Activated naive CD8-positive, alpha-beta T cell treated with anti-CD3 and anti-CD28 coated beads, Interleukin-2, amount 50 U/mL, for 24 hours (primary cell): ENCODE measurements around the gene LRRC56.
A peak's percentile ranks its signal among the peaks of the same experiment; 100 is the strongest.

Experiments
- ATAC-seq: fragments of 150-1000 bp; cut with Tn5 transposase; one replicate; pipeline ENCODE4 v1.10.0; 2021
- DNase-seq: peaks from one replicate; pipeline ENCODE4 v3.0.0; 2021
- H3K27ac Mint-ChIP-seq: one replicate; pipeline ENCODE4 v1.8.0; 2021; ENCODE audit warnings: mild to moderate bottlenecking, mixed read lengths
- H3K27me3 Mint-ChIP-seq: one replicate; pipeline ENCODE4 v1.8.0; 2021; ENCODE audit warnings: mixed read lengths
- H3K36me3 Mint-ChIP-seq: one replicate; pipeline ENCODE4 v1.8.0; 2021; ENCODE audit warnings: low read depth, mixed read lengths
- H3K4me1 Mint-ChIP-seq: one replicate; pipeline ENCODE4 v1.8.0; 2021; ENCODE audit warnings: mixed read lengths
- H3K4me3 Mint-ChIP-seq: one replicate; pipeline ENCODE4 v1.8.0; 2021; ENCODE audit warnings: mild to moderate bottlenecking, moderate library complexity, mixed read lengths
- H3K9me3 Mint-ChIP-seq: one replicate; pipeline ENCODE4 v1.8.0; 2021; ENCODE audit warnings: mixed read lengths

The LRRC56 gene

DNA sequence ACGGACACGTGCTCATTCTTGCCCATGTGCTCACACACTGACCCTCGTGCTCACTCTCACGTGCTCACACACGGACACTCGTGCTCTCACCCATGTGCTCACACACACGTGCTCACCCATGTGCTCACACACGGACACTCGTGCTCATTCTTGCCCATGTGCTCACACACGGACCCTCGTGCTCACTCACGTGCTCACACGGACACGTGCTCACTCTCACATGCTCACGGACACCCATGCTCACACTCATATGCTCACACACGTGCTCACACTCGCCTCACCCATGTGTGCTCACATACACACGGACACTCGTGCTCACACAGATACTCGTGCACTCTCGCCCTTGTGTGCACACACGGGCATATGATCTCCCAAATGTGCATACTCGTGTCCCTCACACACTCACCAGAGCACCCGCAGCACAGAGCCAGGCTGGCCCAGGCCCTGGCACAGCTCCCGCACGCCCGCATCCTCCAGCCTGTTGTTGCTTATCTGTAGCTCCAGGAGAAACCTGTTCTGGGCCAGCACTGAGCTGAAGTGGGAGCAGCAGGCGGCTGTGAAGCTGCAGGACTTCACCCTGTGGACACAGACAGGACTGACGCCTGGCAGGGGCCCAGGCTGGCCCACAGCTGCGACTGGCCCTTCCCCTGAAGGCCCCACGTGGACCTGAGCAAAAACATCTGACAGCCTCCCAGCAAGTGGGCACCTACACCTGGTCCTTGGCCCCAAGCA, 39.6 kb upstream of the LRRC56 start:
- no peak for DNase-seq
- Mint-ChIP-seq H3K27me3 (no peaks in the 10 kb centered on the region), H3K27ac (peak overlapping the region; percentile 22), H3K9me3 (no peaks in the 10 kb centered on the region), H3K4me3 (no peak overlapping the region), H3K36me3 (peaks cover 33% of the 10 kb centered on the region), H3K4me1 (peaks cover 12% of the 10 kb centered on the region)
- ATAC-seq = no peak

GRCh38 chr11:498297-499181, 38.8 kb upstream of the LRRC56 start:
- H3K9me3 Mint-ChIP-seq = no peaks in the 10 kb centered on the region
- no peak for DNase-seq
- peaks cover 17% of the 10 kb centered on the region for H3K4me1 Mint-ChIP-seq
- no peak overlapping the region for H3K4me3 Mint-ChIP-seq
- no peak for ATAC-seq
- no peaks in the 10 kb centered on the region for H3K27me3 Mint-ChIP-seq
- H3K36me3 Mint-ChIP-seq = peaks cover 33% of the 10 kb centered on the region
- no peak overlapping the region for H3K27ac Mint-ChIP-seq

- H3K4me3 Mint-ChIP-seq = no peak overlapping the region
- no peak for ATAC-seq
- no peaks in the 10 kb centered on the region for H3K27me3 Mint-ChIP-seq
- peaks cover 21% of the 10 kb centered on the region for H3K4me1 Mint-ChIP-seq
- peaks cover 32% of the 10 kb centered on the region for H3K36me3 Mint-ChIP-seq
- no peaks in the 10 kb centered on the region for H3K9me3 Mint-ChIP-seq
- H3K27ac Mint-ChIP-seq = no peak overlapping the region
- DNase-seq = no peak
These were observed 37.9 kb upstream of the LRRC56 start for GRCh38 chr11:499201-500076.

DNA sequence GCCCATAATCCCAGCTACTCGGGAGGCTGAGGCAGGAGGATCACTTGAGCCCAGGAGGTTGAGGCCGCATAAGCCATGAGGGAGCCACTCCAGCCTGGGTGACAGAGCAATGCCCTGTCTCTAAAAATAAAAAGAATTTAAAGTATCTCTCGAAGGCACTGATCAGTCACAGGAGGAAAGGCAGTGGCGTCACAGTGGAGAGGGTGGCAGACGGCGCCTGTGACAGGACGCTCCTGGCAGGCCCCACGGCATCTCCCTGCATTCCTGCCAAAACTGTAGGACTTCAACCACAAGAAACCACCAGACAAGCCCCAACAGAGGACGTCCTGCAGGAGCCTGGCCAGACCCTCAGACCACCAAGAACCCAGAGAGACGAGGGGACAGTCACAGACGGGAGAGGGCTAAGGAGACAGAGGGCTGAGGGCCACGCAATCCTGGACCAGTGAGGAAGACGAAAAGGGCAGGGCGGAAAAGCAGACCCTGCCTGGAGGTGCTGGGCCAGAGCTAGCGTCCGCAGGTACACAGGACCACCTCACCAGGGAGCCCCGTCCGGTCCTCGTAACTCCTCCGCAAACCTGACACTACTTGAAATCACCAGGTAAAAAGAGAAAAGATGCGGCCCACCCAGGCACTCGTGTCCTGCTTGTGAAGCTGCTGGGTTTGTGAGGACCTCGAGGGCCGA, 36.2 kb upstream of the LRRC56 start:
- no peak for ATAC-seq
- peaks cover 30% of the 10 kb centered on the region for H3K36me3 Mint-ChIP-seq
- no peak overlapping the region for H3K4me3 Mint-ChIP-seq

GRCh38 chr11:501683-502287, 35.5 kb upstream of the LRRC56 start:
- Mint-ChIP-seq H3K9me3 (no peaks in the 10 kb centered on the region), H3K4me3 (no peak overlapping the region), H3K27me3 (no peaks in the 10 kb centered on the region), H3K4me1 (peaks cover 40% of the 10 kb centered on the region), H3K27ac (no peak overlapping the region), H3K36me3 (peaks cover 28% of the 10 kb centered on the region)
- ATAC-seq (no peak), DNase-seq (no peak)

More for the DNA sequence above, 36.2 kb upstream of the LRRC56 start:
- H3K27me3 Mint-ChIP-seq = no peaks in the 10 kb centered on the region
- no peak for DNase-seq
- peaks cover 37% of the 10 kb centered on the region for H3K4me1 Mint-ChIP-seq
- no peaks in the 10 kb centered on the region for H3K9me3 Mint-ChIP-seq
- no peak overlapping the region for H3K27ac Mint-ChIP-seq

- Mint-ChIP-seq H3K9me3 (no peaks in the 10 kb centered on the region), H3K27me3 (no peaks in the 10 kb centered on the region), H3K36me3 (peaks cover 20% of the 10 kb centered on the region), H3K27ac (no peak overlapping the region), H3K4me1 (peaks cover 33% of the 10 kb centered on the region), H3K4me3 (no peak overlapping the region)
- ATAC-seq (no peak), DNase-seq (no peak)
These were observed 34.8 kb upstream of the LRRC56 start for GRCh38 chr11:502288-503178.

GRCh38 chr11:503179-503981, 33.9 kb upstream of the LRRC56 start:
- H3K4me3 Mint-ChIP-seq = peak overlapping the region; percentile 97
- no peaks in the 10 kb centered on the region for H3K27me3 Mint-ChIP-seq
- peak overlapping the region; percentile 27 for H3K27ac Mint-ChIP-seq
- DNase-seq (peak; percentile 41), ATAC-seq (no peak)
- peaks cover 15% of the 10 kb centered on the region for H3K36me3 Mint-ChIP-seq
- no peaks in the 10 kb centered on the region for H3K9me3 Mint-ChIP-seq
- H3K4me1 Mint-ChIP-seq = peaks cover 36% of the 10 kb centered on the region

GRCh38 chr11:504053-504993, 33.0 kb upstream of the LRRC56 start:
- peak overlapping the region; percentile 100 for H3K27ac Mint-ChIP-seq
- no peaks in the 10 kb centered on the region for H3K9me3 Mint-ChIP-seq
- H3K4me3 Mint-ChIP-seq = peak overlapping the region; percentile 97
- H3K27me3 Mint-ChIP-seq = no peaks in the 10 kb centered on the region
- H3K36me3 Mint-ChIP-seq = peaks cover 19% of the 10 kb centered on the region
- peaks cover 41% of the 10 kb centered on the region for H3K4me1 Mint-ChIP-seq
- ATAC-seq (no peak), DNase-seq (peak; percentile 44)

DNA sequence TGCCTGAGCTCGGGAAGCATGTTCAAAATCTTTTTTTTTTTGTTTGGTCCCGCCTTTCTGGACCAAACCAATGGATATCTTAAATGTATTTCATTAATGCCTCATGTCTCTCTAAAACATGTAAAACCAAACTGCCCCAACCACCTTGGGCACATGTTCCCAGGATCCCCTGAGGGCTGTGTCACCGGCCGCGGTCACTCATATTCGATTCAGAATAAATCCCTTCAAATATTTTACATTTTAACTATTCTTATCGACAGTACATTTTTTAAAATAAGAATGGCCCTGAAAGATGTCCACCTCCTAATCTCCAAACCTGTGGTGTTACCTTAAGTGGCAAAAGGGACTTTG, 32.4 kb upstream of the LRRC56 start:
- DNase-seq = no peak
- Mint-ChIP-seq H3K36me3 (peaks cover 23% of the 10 kb centered on the region), H3K4me1 (peaks cover 41% of the 10 kb centered on the region), H3K9me3 (no peaks in the 10 kb centered on the region), H3K27ac (peak overlapping the region; percentile 100), H3K4me3 (peak overlapping the region; percentile 97), H3K27me3 (no peaks in the 10 kb centered on the region)
- ATAC-seq = no peak

GRCh38 chr11:506238-506994, 30.9 kb upstream of the LRRC56 start:
- Mint-ChIP-seq H3K4me3 (peak overlapping the region; percentile 97), H3K27ac (peak overlapping the region; percentile 100), H3K27me3 (no peaks in the 10 kb centered on the region), H3K4me1 (peaks cover 38% of the 10 kb centered on the region), H3K36me3 (peaks cover 23% of the 10 kb centered on the region), H3K9me3 (no peaks in the 10 kb centered on the region)
- DNase-seq = peak; percentile 99
- peak; percentile 83 for ATAC-seq
